IMR-90 (cell line): Measurements from ENCODE around the gene ITM2B. TPM values are rescaled to one million over a fixed set of nuclear protein-coding genes. Genes with fewer than 3 reads are reported as not detected.
A peak's percentile ranks its signal among the peaks of the same experiment; 100 is the strongest.

Experiments used
- ATAC-seq: fragments of 200-7000 bp; cut with Tn5 transposase; 2 replicates; pipeline ENCODE4 v1.9.1; 2020; ENCODE audit warnings: low read depth, mild to moderate bottlenecking, moderate library complexity
- BruUV-seq: library from RNA; stranded (reverse); fragments of 400-500 nt; replicated peaks from 2 replicates; lab custom pipeline; 2021; lab: Mats Ljungman, UMichigan
- CTCF ChIA-PET: fragments of 300-600 bp; formaldehyde crosslinking; extraction: SDS; loops from one replicate; lab custom pipeline; 2021; ENCODE audit warnings: antibody characterized with exemption; lab: Yijun Ruan, JAX
- POLR2A ChIA-PET: fragments of 300-600 bp; sonication (Branson Sonifier 250); formaldehyde crosslinking; loops from one replicate; lab custom pipeline; 2022; ENCODE audit warnings: antibody characterized with exemption; ENCODE audit not compliant: unreplicated experiment; lab: Charles Lee
- DNase-seq: peaks from one replicate; pipeline ENCODE4 v3.0.0; 2013
- H2AFZ ChIP-seq: replicated peaks from 2 replicates; pipeline ENCODE3; 2013; ENCODE audit warnings: low read length, mild to moderate bottlenecking; ENCODE audit not compliant: poor library complexity
- H2AK5ac ChIP-seq: 2 replicates; pipeline ENCODE4 v1.6.1; 2013; ENCODE audit warnings: low read depth, low read length, inconsistent platforms
- H2AK9ac ChIP-seq: replicated peaks from 2 replicates; pipeline ENCODE3; 2013; ENCODE audit warnings: mild to moderate bottlenecking, low read depth, low read length, moderate library complexity; ENCODE audit not compliant: poor library complexity
- H2BK120ac ChIP-seq: 2 replicates; pipeline ENCODE4 v1.6.1; 2013; ENCODE audit warnings: low read depth, low read length, inconsistent platforms
- H2BK15ac ChIP-seq: 3 replicates; pipeline ENCODE4 v1.6.1; 2013; ENCODE audit warnings: low read depth, low read length, inconsistent platforms
- H2BK20ac ChIP-seq: 2 replicates; pipeline ENCODE4 v1.6.1; 2013; ENCODE audit warnings: low read depth, mild to moderate bottlenecking, inconsistent platforms, low read length, moderate library complexity
- H2BK5ac ChIP-seq: 2 replicates; pipeline ENCODE4 v1.6.1; 2013; ENCODE audit warnings: mild to moderate bottlenecking, low read depth, low read length, inconsistent platforms; ENCODE audit not compliant: poor library complexity, severe bottlenecking
- H3K14ac ChIP-seq: replicated peaks from 2 replicates; pipeline ENCODE4 v1.6.1; 2013; ENCODE audit warnings: low read depth, low read length, inconsistent platforms
- H3K18ac ChIP-seq: 2 replicates; pipeline ENCODE4 v1.6.1; 2013; ENCODE audit warnings: low read depth, low read length, control low read depth
- H3K23ac ChIP-seq: 2 replicates; pipeline ENCODE4 v1.6.1; 2013; ENCODE audit warnings: low read depth, low read length, inconsistent platforms
- H3K27ac ChIP-seq: 2 replicates; pipeline ENCODE4 v1.5.1; 2013; ENCODE audit warnings: mild to moderate bottlenecking, control low read depth, low read length; ENCODE audit not compliant: insufficient read depth
- H3K27me3 ChIP-seq: 2 replicates; pipeline ENCODE4 v1.6.1; 2013; ENCODE audit warnings: low read length; ENCODE audit not compliant: control insufficient read depth, insufficient read depth
- H3K36me3 ChIP-seq: 2 replicates; pipeline ENCODE4 v1.6.1; 2013; ENCODE audit warnings: low read length, mixed read lengths; ENCODE audit not compliant: control insufficient read depth, insufficient read depth
- H3K4ac ChIP-seq: 2 replicates; pipeline ENCODE4 v1.6.1; 2013; ENCODE audit warnings: low read depth, low read length, inconsistent platforms
- H3K4me1 ChIP-seq: 2 replicates; pipeline ENCODE4 v1.6.1; 2013; ENCODE audit warnings: low read length, mixed read lengths; ENCODE audit not compliant: control insufficient read depth, insufficient read depth
- H3K4me2 ChIP-seq: 2 replicates; pipeline ENCODE4 v1.6.1; 2013; ENCODE audit warnings: low read depth, mild to moderate bottlenecking, control low read depth, low read length, moderate library complexity
- H3K4me3 ChIP-seq: 2 replicates; pipeline ENCODE4 v1.5.1; 2013; ENCODE audit warnings: low read depth, mild to moderate bottlenecking, control low read depth, low read length, moderate library complexity; ENCODE audit not compliant: insufficient read depth
- H3K56ac ChIP-seq: 2 replicates; pipeline ENCODE4 v1.6.1; 2013; ENCODE audit warnings: low read length, inconsistent platforms; ENCODE audit not compliant: insufficient read depth; ENCODE audit errors: extremely low read depth
- H3K79me1 ChIP-seq, 2 experiments: 2 replicates each; pipeline ENCODE4 v1.6.1; 2013; ENCODE audit warnings: low read length in 2 of 2, inconsistent platforms in 1 of 2, low read depth in 1 of 2
- H3K9ac ChIP-seq: 2 replicates; pipeline ENCODE4 v1.6.1; 2013; ENCODE audit warnings: low read depth, low read length, control low read depth
- H3K9me1 ChIP-seq: 2 replicates; pipeline ENCODE4 v1.6.1; 2013; ENCODE audit warnings: low read length, inconsistent platforms; ENCODE audit not compliant: insufficient read depth
- H3K9me3 ChIP-seq: 2 replicates; pipeline ENCODE4 v1.6.1; 2013; ENCODE audit warnings: low read length; ENCODE audit not compliant: control insufficient read depth, insufficient read depth
- H4K20me1 ChIP-seq: 2 replicates; pipeline ENCODE4 v1.6.1; 2013; ENCODE audit warnings: low read length, inconsistent platforms; ENCODE audit not compliant: insufficient read depth
- H4K5ac ChIP-seq: 2 replicates; pipeline ENCODE4 v1.6.1; 2013; ENCODE audit warnings: mild to moderate bottlenecking, low read depth, low read length, control low read depth
- H4K8ac ChIP-seq, 2 experiments: 2 replicates each; pipeline ENCODE4 v1.6.1; 2013; ENCODE audit warnings: low read depth in 2 of 2, low read length in 2 of 2, control low read depth in 1 of 2, inconsistent platforms in 1 of 2
- H4K91ac ChIP-seq: 2 replicates; pipeline ENCODE4 v1.6.1; 2013; ENCODE audit warnings: low read depth, low read length, inconsistent platforms; ENCODE audit not compliant: insufficient read depth
- CEBPB ChIP-seq: IDR thresholded peaks from 2 replicates; pipeline ENCODE4 v1.6.1; 2012; ENCODE audit warnings: low read depth, low read length, improper control_type of control experiment
- CHD1 ChIP-seq: IDR thresholded peaks from 2 replicates; pipeline ENCODE4 v1.6.1; 2012; ENCODE audit warnings: low read depth, low read length, improper control_type of control experiment
- CTCF ChIP-seq: conservative IDR thresholded peaks from 2 replicates; pipeline ENCODE4 v1.5.1; 2012; ENCODE audit warnings: mild to moderate bottlenecking, low read depth, low read length, improper control_type of control experiment
- ELK1 ChIP-seq: fragments of 150-350 bp; IDR thresholded peaks from 2 replicates; pipeline ENCODE4 v1.6.1; 2016; ENCODE audit warnings: low read depth, mild to moderate bottlenecking, low read length, moderate library complexity, borderline replicate concordance
- FOS ChIP-seq: fragments of 150-350 bp; IDR thresholded peaks from 2 replicates; pipeline ENCODE4 v1.6.1; 2016; ENCODE audit warnings: low read depth, low read length
- MAFK ChIP-seq: IDR thresholded peaks from 2 replicates; pipeline ENCODE4 v1.6.1; 2012; ENCODE audit warnings: low read depth, low read length, improper control_type of control experiment
- MAZ ChIP-seq: IDR thresholded peaks from 2 replicates; pipeline ENCODE4 v1.6.1; 2012; ENCODE audit warnings: low read depth, mild to moderate bottlenecking, low read length, improper control_type of control experiment, moderate library complexity, borderline replicate concordance
- MXI1 ChIP-seq: IDR thresholded peaks from 2 replicates; pipeline ENCODE4 v1.6.1; 2012; ENCODE audit warnings: low read depth, mild to moderate bottlenecking, low read length, moderate library complexity, borderline replicate concordance
- NFE2L2 ChIP-seq: fragments of 150-350 bp; IDR thresholded peaks from 2 replicates; pipeline ENCODE4 v1.6.1; 2016; ENCODE audit warnings: low read depth, mild to moderate bottlenecking, low read length
- POLR2A ChIP-seq: IDR thresholded peaks from 2 replicates; pipeline ENCODE4 v1.6.1; 2012; ENCODE audit warnings: mild to moderate bottlenecking, low read depth, low read length
- RAD21 ChIP-seq: IDR thresholded peaks from 2 replicates; pipeline ENCODE4 v1.6.1; 2012; ENCODE audit warnings: low read length, improper control_type of control experiment
- RFX5 ChIP-seq: IDR thresholded peaks from 2 replicates; pipeline ENCODE4 v1.8.0; 2012; ENCODE audit warnings: low read depth, mild to moderate bottlenecking, low read length, moderate library complexity
- SMC3 ChIP-seq: fragments of 150-350 bp; IDR thresholded peaks from 2 replicates; pipeline ENCODE4 v1.6.1; 2016; ENCODE audit warnings: low read depth, mild to moderate bottlenecking, antibody characterized with exemption, low read length, moderate library complexity
- USF2 ChIP-seq: fragments of 150-350 bp; IDR thresholded peaks from 2 replicates; pipeline ENCODE4 v1.6.1; 2017; ENCODE audit warnings: mild to moderate bottlenecking, antibody characterized with exemption, low read length, low read depth
- WGBS, 2 experiments: methylation state at CpG; one replicate each; pipeline versions ENCODE4 v1.1.5 to v1.1.7; 2013; ENCODE audit warnings: missing lambda C conversion rate in 2 of 2; ENCODE audit not compliant: insufficient read length in 1 of 2; ENCODE audit errors: extremely low coverage in 2 of 2; 5-methylcytosine and 5-hydroxymethylcytosine counted together
- dilution Hi-C: fragments of 300-500 bp; cut with HindIII; formaldehyde crosslinking; loops from one replicate; pipeline ENCODE4 v1.14.3; 2018; ENCODE audit warnings: low sequenced_read_pairs; ENCODE audit not compliant: unreplicated experiment
- in situ Hi-C: fragments of 300-500 bp; cut with MboI; formaldehyde crosslinking; loops from 3 replicates; pipeline ENCODE4 v1.14.3; 2019; ENCODE audit warnings: low sequenced_read_pairs, inconsistent platforms, mixed read lengths
- intact Hi-C: fragments of 100-400 bp; cut with micrococcal nuclease; formaldehyde crosslinking; loops from 2 replicates; pipeline ENCODE4 v1.10.0; 2022
- polyA plus RNA-seq, 3 experiments: library from polyadenylated mRNA; depleted of rRNA; stranded (reverse); fragments of >200 nt; gene quantifications; 2 replicates each; pipeline ENCODE4 v1.2.3, GENCODE V29; 2012; ENCODE audit warnings: low replicate concordance in 1 of 3
- total RNA-seq: library from RNA; depleted of rRNA; stranded (reverse); fragments of >200 nt; gene quantifications from 2 replicates; pipeline ENCODE4 v1.2.3, GENCODE V29; 2012

The ITM2B gene
- total and polyA plus RNA-seq, 2 of the 4 experiments (the other 2 are of a cell fraction): 51.1 to 158 TPM

- peaks cover 6% of the 10 kb centered on the region; the same call in 1 of the 2 replicates for H3K9me1 ChIP-seq
- intact Hi-C loops: loop anchor here (5.0 to 10.0 kb wide), 3 partner anchors 105 to 532 kb away; no protein-coding TSS in a partner anchor
- peak overlapping the region; percentile 81 for H3K4me2 ChIP-seq
- H3K36me3 ChIP-seq: no peaks in the 10 kb centered on the region
- H3K56ac ChIP-seq: no peak overlapping the region; the same call in 1 of the 2 replicates
- 0 out of 2 replicates have a peak overlapping the region, but pooled peaks have one; percentile 45 for H3K27ac ChIP-seq
- peak overlapping the region; percentile 36; the same call in 1 of the 2 replicates for H3K4ac ChIP-seq
- 9% methylated on average over 15 of the region's 23 CpGs; no CpG with 5 or more reads in 1 of the 2 experiments for WGBS, 2 experiments
- peaks cover 12% of the 10 kb centered on the region; the same call in 1 of the 2 replicates for H3K27me3 ChIP-seq
- peak overlapping the region; percentile 77 for H3K9ac ChIP-seq
- H2BK5ac ChIP-seq: no peak overlapping the region
- peaks cover 14% of the 10 kb centered on the region; the same call in 1 of the 2 replicates for H4K20me1 ChIP-seq
- no peaks in the 10 kb centered on the region for H3K9me3 ChIP-seq
- no peak overlapping the region for H2BK20ac ChIP-seq
- peaks cover 14 to 31% of the 10 kb centered on the region in 2 experiments for H3K79me1 ChIP-seq
- peak overlapping the region; percentile 76 for H3K23ac ChIP-seq
- POLR2A ChIA-PET: interaction anchor here (1.0 kb wide), 1 partner anchor 11 kb away, joined by 3 read pairs; no protein-coding TSS in a partner anchor
- peak overlapping the region; percentile 33; the same call in 1 of the 2 replicates for H3K18ac ChIP-seq
- dilution Hi-C loops: no loop called here
- H2BK15ac ChIP-seq: no peak overlapping the region
- in situ Hi-C loops: no loop called here
- H2AFZ ChIP-seq: peak overlapping the region; percentile 90
- no TSS peak for BruUV-seq
- H4K5ac ChIP-seq: 0 out of 2 replicates have a peak overlapping the region, but pooled peaks have one; percentile 46
- DNase-seq (no peak), ATAC-seq (peak; percentile 40)
- H3K4me3 ChIP-seq: peak overlapping the region; percentile 83
- peak overlapping the region; percentile 3; the same call in 1 of the 2 replicates for H2BK120ac ChIP-seq
- peak overlapping the region; percentile 13; the same call in 1 of the 2 replicates for H3K14ac ChIP-seq
- CTCF ChIA-PET: interaction anchor here (0.9 kb wide), 1 partner anchor 348 kb away, joined by 3 read pairs; no protein-coding TSS in a partner anchor
- H2AK5ac ChIP-seq: no peak overlapping the region; the same call in 1 of the 2 replicates
- no peak overlapping the region for H2AK9ac ChIP-seq
- H4K8ac ChIP-seq: peak overlapping the region in 1 of 2 experiments; percentile 51; a peak in 1 of 4 replicates
- H3K4me1 ChIP-seq: peaks cover 8% of the 10 kb centered on the region
- H4K91ac ChIP-seq: 0 out of 2 replicates have a peak overlapping the region, but pooled peaks have one; percentile 15
- TF ChIP-seq CTCF (no peak), MXI1 (no peak), USF2 (no peak), RAD21 (no peak), CHD1 (no peak), FOS (no peak), MAZ (no peak), RFX5 (no peak), MAFK (no peak), NFE2L2 (no peak), ELK1 (no peak), CEBPB (no peak), SMC3 (no peak), POLR2A (no peak)
Observed at GRCh38 chr13:48232420-48233045, 473 bp upstream of the ITM2B start.
